Fibroblast of lung (primary cell): ENCODE data around the gene SELENBP1.

Experiments used
- CTCF ChIP-seq, 2 donors: IDR thresholded peaks in 1 of 2; conservative IDR thresholded peaks in 1 of 2; 1 replicate in 1 of 2; 2 replicates in 1 of 2; pipeline ENCODE4 v1.5.1; 2011 to 2012; ENCODE audit warnings: low read length in 2 of 2, control low read depth in 1 of 2, inconsistent platforms in 1 of 2, low read depth in 1 of 2, mild to moderate bottlenecking in 1 of 2
- EZH2 ChIP-seq: IDR thresholded peaks from 2 replicates; pipeline ENCODE4 v1.5.1; 2012; ENCODE audit warnings: low read length, control low read depth, mild to moderate bottlenecking; ENCODE audit errors: missing control alignments

GRCh38 chr1:151370211-151370911 lies 2.1 kb downstream of the SELENBP1 start:
- no peak for TF ChIP-seq CTCF (conservative IDR thresholded peaks at IDR 0.05 in 1 of 2, IDR thresholded peaks at IDR 0.05 in 1 of 2; ENCODE audit: low read depth in 1 of 2, low read length in 2 of 2)
- no peak for TF ChIP-seq EZH2
